Ishikawa (cell line): ENCODE data around the gene GRID1.

Experiments used
- CEBPB ChIP-seq: IDR thresholded peaks from 2 replicates; pipeline ENCODE4 v1.6.1; 2012
- CREB1 ChIP-seq: IDR thresholded peaks from 2 replicates; pipeline ENCODE4 v1.6.1; 2012; ENCODE audit warnings: low read depth
- EGR1 ChIP-seq: IDR thresholded peaks from 2 replicates; pipeline ENCODE4 v1.6.1; 2012
- EP300 ChIP-seq: IDR thresholded peaks from 2 replicates; pipeline ENCODE4 v1.6.1; 2012; ENCODE audit warnings: borderline replicate concordance
- FOXM1 ChIP-seq: IDR thresholded peaks from 2 replicates; pipeline ENCODE4 v1.6.1; 2012; ENCODE audit warnings: low read depth, borderline replicate concordance
- MAX ChIP-seq: IDR thresholded peaks from 2 replicates; pipeline ENCODE4 v1.6.1; 2012
- NFIC ChIP-seq: IDR thresholded peaks from 2 replicates; pipeline ENCODE4 v1.6.1; 2012
- RAD21 ChIP-seq: IDR thresholded peaks from 2 replicates; pipeline ENCODE4 v1.6.1; 2012; ENCODE audit warnings: low read depth
- REST ChIP-seq: IDR thresholded peaks from 2 replicates; pipeline ENCODE4 v1.6.1; 2012; ENCODE audit warnings: low read depth, mild to moderate bottlenecking
- TAF1 ChIP-seq: IDR thresholded peaks from 2 replicates; pipeline ENCODE4 v1.6.1; 2012; ENCODE audit warnings: low read depth, mild to moderate bottlenecking
- TCF12 ChIP-seq: IDR thresholded peaks from 2 replicates; pipeline ENCODE4 v1.6.1; 2012; ENCODE audit warnings: low read depth
- TEAD4 ChIP-seq: IDR thresholded peaks from 2 replicates; pipeline ENCODE4 v1.6.1; 2012
- USF1 ChIP-seq: IDR thresholded peaks from 2 replicates; pipeline ENCODE4 v1.6.1; 2012
- YY1 ChIP-seq: IDR thresholded peaks from 2 replicates; pipeline ENCODE4 v1.6.1; 2012; ENCODE audit warnings: low read depth
- ZBTB7A ChIP-seq: IDR thresholded peaks from 2 replicates; pipeline ENCODE4 v1.6.1; 2012; ENCODE audit warnings: low read depth

Gene GRID1

GRCh38 chr10:85719408-85719807 lies 647.2 kb downstream of the GRID1 start:
- no peak for TF ChIP-seq EP300
- TF ChIP-seq TCF12 = no peak
- no peak for TF ChIP-seq CREB1
- TF ChIP-seq FOXM1 = no peak
- TF ChIP-seq ZBTB7A = no peak

GRCh38 chr10:85713885-85714284 lies 652.7 kb downstream of the GRID1 start:
- TF ChIP-seq TCF12 (no peak), NFIC (no peak), MAX (no peak), FOXM1 (no peak), RAD21 (no peak), CEBPB (no peak), EGR1 (no peak), ZBTB7A (no peak), CREB1 (no peak), EP300 (no peak), TEAD4 (no peak), YY1 (no peak), USF1 (no peak)

- TF ChIP-seq YY1 = no peak
- no peak for TF ChIP-seq TCF12
- no peak for TF ChIP-seq EP300
- no peak for TF ChIP-seq REST
- no peak for TF ChIP-seq NFIC
- no peak for TF ChIP-seq EGR1
- no peak for TF ChIP-seq CREB1
- no peak for TF ChIP-seq TEAD4
- no peak for TF ChIP-seq FOXM1
- no peak for TF ChIP-seq ZBTB7A
- no peak for TF ChIP-seq RAD21
- no peak for TF ChIP-seq CEBPB
- TF ChIP-seq TAF1 = no peak
- TF ChIP-seq MAX = no peak
- no peak for TF ChIP-seq USF1
Observed at GRCh38 chr10:85702768-85703167, 663.8 kb downstream of the GRID1 start.

GRCh38 chr10:85696893-85697292 lies 669.7 kb downstream of the GRID1 start:
- TF ChIP-seq EGR1 (no peak), REST (no peak), ZBTB7A (no peak), TCF12 (no peak), CREB1 (no peak), EP300 (no peak), FOXM1 (no peak), CEBPB (no peak)

GRCh38 chr10:85682621-85683020 lies 684.0 kb downstream of the GRID1 start:
- TF ChIP-seq ZBTB7A (no peak), FOXM1 (no peak), TEAD4 (no peak), USF1 (no peak), MAX (no peak), TCF12 (no peak), NFIC (no peak), YY1 (no peak), RAD21 (no peak), TAF1 (no peak), CREB1 (no peak), REST (no peak), EGR1 (no peak), EP300 (no peak)
